Measurements from ENCODE around the gene ACADM. TPM values are rescaled to one million over a fixed set of nuclear protein-coding genes. Genes with fewer than 3 reads are reported as not detected.

The ACADM gene
- total and polyA plus RNA-seq, 2 donors (not counting 3 experiments of a cell fraction or from before 2014, with no cell fraction given), result 10.8 to 32.5 TPM

GRCh38 chr1:75732703-75733102, 8.2 kb downstream of the ACADM start:
- peaks cover 2 to 11% of the 10 kb centered on the region in 2 experiments for H3K36me3 ChIP-seq (ENCODE audit: control insufficient read depth in 2 of 2, extremely low read depth in 1 of 2, insufficient read depth in 2 of 2, low read length in 2 of 2)
- H2AFZ ChIP-seq (ENCODE audit: low read depth, low read length), result no peak overlapping the region
- POLR2A ChIA-PET, result interaction anchor here (1.1 kb wide), 1 partner anchor 53 kb away, joined by 3 read pairs; the partner anchor contains the start of gene RABGGTB
- H3K9me1 ChIP-seq (replicated peaks; ENCODE audit: control insufficient read depth, extremely low read depth, insufficient read depth, low read length), result no peaks in the 10 kb centered on the region
- H3K9ac ChIP-seq (replicated peaks; ENCODE audit: extremely low read depth, insufficient read depth, low read length), result no peak overlapping the region
- FAIRE-seq, result no peak
- TF ChIP-seq MYC (IDR thresholded peaks at IDR 0.05; ENCODE audit: low read depth, low read length), result no peak
- no peak for TF ChIP-seq MAX (IDR thresholded peaks at IDR 0.05; ENCODE audit: insufficient read depth, insufficient read length)
- no peak for TF ChIP-seq EZH2 (IDR thresholded peaks at IDR 0.05; ENCODE audit: borderline replicate concordance, low read depth, low read length, severe bottlenecking)
- no peak for TF ChIP-seq JUN (IDR thresholded peaks at IDR 0.05; ENCODE audit: borderline replicate concordance, insufficient read depth, insufficient read length, low read depth)
- TF ChIP-seq FOS (IDR thresholded peaks at IDR 0.05; ENCODE audit: borderline replicate concordance, insufficient read depth, low read length), result no peak
- TF ChIP-seq POLR2AphosphoS5 (IDR thresholded peaks at IDR 0.05; ENCODE audit: insufficient read depth, low read depth, low read length), result no peak
- TF ChIP-seq POLR2A (IDR thresholded peaks at IDR 0.05; ENCODE audit: low read depth, low read length), result no peak
- TF ChIP-seq GATA2 (IDR thresholded peaks at IDR 0.05; ENCODE audit: insufficient read depth, insufficient read length, low read depth, low read length), result no peak
- no peak for TF ChIP-seq CTCF (IDR thresholded peaks at IDR 0.05; ENCODE audit: extremely low read depth in 1 of 2, insufficient read depth in 1 of 2, low read depth in 1 of 2, low read length in 2 of 2)
- H3K4me3 ChIP-seq (replicated peaks in 1 of 3; ENCODE audit: insufficient read depth in 1 of 3, low read depth in 1 of 3, low read length in 3 of 3), result no peak overlapping the region
- no peaks in the 10 kb centered on the region for H4K20me1 ChIP-seq (replicated peaks; ENCODE audit: control insufficient read depth, extremely low read depth, insufficient read depth, low read length)
- no TSS peak for BruUV-seq (replicated peaks)
- H3K79me2 ChIP-seq (ENCODE audit: control insufficient read depth, insufficient read depth, low read length), result peaks cover 3% of the 10 kb centered on the region
- intact Hi-C loops (cut with micrococcal nuclease) (no loop called here), dilution Hi-C loops (cut with MboI; ENCODE audit: extremely low pct_ligation_motif_present, low sequenced_read_pairs) (no loop called here)
- no peaks in the 10 kb centered on the region for H3K27me3 ChIP-seq (ENCODE audit: control insufficient read depth in 2 of 2, insufficient read depth in 2 of 2, low read length in 2 of 2)
- H3K27ac ChIP-seq (ENCODE audit: insufficient read depth, low read depth, low read length), result no peak overlapping the region
- no peaks in the 10 kb centered on the region for H3K4me1 ChIP-seq (ENCODE audit: control insufficient read depth, extremely low read depth, insufficient read depth, low read length)
- H3K4me2 ChIP-seq (ENCODE audit: insufficient read depth, low read length), result no peak overlapping the region
- CTCF ChIA-PET, result interaction anchor here (1.3 kb wide), 1 partner anchor 467 kb away, joined by 3 read pairs; no protein-coding TSS in a partner anchor
- no peak for DNase-seq (ENCODE audit: low read depth, low spot score)
- H3K9me3 ChIP-seq (replicated peaks; ENCODE audit: control insufficient read depth, insufficient read depth, low read length), result no peaks in the 10 kb centered on the region

Data from endothelial cell of umbilical vein (primary cell).